Spleen (tissue), 11 donors: ENCODE data around the gene AMD1. TPM values are rescaled to one million over a fixed set of nuclear protein-coding genes. Genes with fewer than 3 reads are reported as not detected.

Experiments used
- polyA plus RNA-seq, 3 donors: library from polyadenylated mRNA; stranded (reverse); fragments of 200-250 nt; gene quantifications; one replicate each; pipeline ENCODE4 v1.2.1, GENCODE V29; 2013
- small RNA-seq, 4 donors: library from RNA; depleted of rRNA; stranded (forward); fragments of <200 nt; gene quantifications; one replicate each; pipeline ENCODE3, GENCODE V24; 2016
- total RNA-seq, 7 donors: library from RNA; depleted of rRNA in 3 of 7; stranded (reverse); fragments of >200 nt in 3 of 7; fragmentation: NEBNext Ultra II Directional in 4 of 7; extraction: Animal tissue kit (Norgen Biotek cat#: 25700) in 4 of 7; gene quantifications; one replicate each; pipeline versions ENCODE4 v1.1.0 to v1.2.1, GENCODE V29; 2016 to 2021
- donor health status: healthy with polysubstance abuse.
- donor health status: DM: no; HTN: no; CAD: no; lungs with moderate emphysema.
- donor health status: DM: no; HTN: no; CAD: no.
- donor health status: Bipolar disorder and iron deficiency.
- donor health status: healthy.
- donor health status: DM: no; HTN: no; CAD: no.
- donor health status: DM: yes; HTN: yes; CAD: no.

The AMD1 gene
- total and polyA plus RNA-seq, 10 donors, result 20.7 to 102 (median 53.2) TPM

Small RNAs within 50 kb of the gene (small RNA-seq; reads per million reads assigned to genes)
- gene RNU6-1115P, result 0 reads per million in 4 donors
- 0 reads per million in 4 donors for gene SNORA40C

Other genes starting within 250 kb of the AMD1 start
- 10 to 100 TPM; 19.0 to 29.8 (median 24.2) TPM for gene CDK19, start 59.3 kb upstream of the AMD1 start, total RNA-seq
- gene CDK19, start 59.3 kb upstream of the AMD1 start, polyA plus RNA-seq, result 1 to 10 TPM; 7.9 to 9.3 (median 8.4) TPM
- 10 to 100 TPM; 27.7 to 54.5 (median 45.3) TPM for gene GTF3C6, start 83.9 kb downstream of the AMD1 start, total RNA-seq
- 10 to 100 TPM; 46.1 to 61.5 (median 59.7) TPM for gene GTF3C6, start 83.9 kb downstream of the AMD1 start, polyA plus RNA-seq
- gene RPF2, start 107.3 kb downstream of the AMD1 start, total RNA-seq, result 10 to 100 TPM; 16.2 to 21.8 (median 17.5) TPM
- gene RPF2, start 107.3 kb downstream of the AMD1 start, polyA plus RNA-seq, result 10 to 100 TPM; 16.3 to 21.9 (median 17.7) TPM
- gene SLC16A10, start 212.7 kb downstream of the AMD1 start, total RNA-seq, result 10 to 100 TPM in 2 of 7 donors, 1 to 10 TPM in 5; 4.9 to 19.9 (median 6.9) TPM
- gene SLC16A10, start 212.7 kb downstream of the AMD1 start, polyA plus RNA-seq, result 1 to 10 TPM in 1 of 3 donors, under 1 TPM in 2; 0.24 to 1.3 (median 0.46) TPM